Measurements from ENCODE around the gene STAP2. TPM values are rescaled to one million over a fixed set of nuclear protein-coding genes. Genes with fewer than 3 reads are reported as not detected.
"Not testable (repeated sequence)": the region's sequence is repeated elsewhere in the genome, so short reads cannot be mapped to it uniquely, and the experiment has no call there.

STAP2 gene
- total RNA-seq, 2 experiments from 2014 or later: 11.0 to 11.5 TPM

DNA sequence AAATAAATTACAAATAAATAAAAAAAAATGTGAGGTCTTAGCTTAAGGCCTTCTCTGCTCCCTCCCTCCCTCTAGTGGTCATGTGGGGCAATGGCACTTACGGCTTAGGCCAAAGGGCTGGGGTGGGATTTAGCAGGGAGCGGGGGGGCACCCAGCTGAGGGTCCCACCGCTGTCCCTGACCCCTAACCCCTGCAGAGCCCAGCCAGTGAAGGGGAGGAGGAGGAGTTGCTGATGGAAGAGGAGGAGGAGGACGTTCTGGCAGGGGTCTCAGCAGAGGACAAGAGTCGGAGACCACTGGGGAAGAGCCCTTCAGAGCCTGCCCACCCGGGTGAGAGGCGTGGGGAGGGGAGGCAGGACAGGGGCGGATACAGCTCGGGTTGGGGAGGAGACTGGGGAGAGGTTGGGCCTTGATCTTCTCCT, 14.1 kb upstream of the STAP2 start:
- intact Hi-C loops (cut with DNase I, micrococcal nuclease): loop anchor here (1.0 kb wide), 1 partner anchor 85 kb away; no protein-coding TSS in a partner anchor
- ATAC-seq: peak; percentile 72
- DNase-seq: peak; percentile 74
- Mint-ChIP-seq H3K27ac (no peak overlapping the region), H3K9me3 (ENCODE audit: low read depth) (no peaks in the 10 kb centered on the region), H3K36me3 (ENCODE audit: low read depth) (peaks cover 3% of the 10 kb centered on the region), H3K4me1 (no peaks in the 10 kb centered on the region), H3K4me3 (no peak overlapping the region), H3K27me3 (no peaks in the 10 kb centered on the region)
- CTCF ChIA-PET: interaction anchor here (0.5 to 3.1 kb wide), 21 partner anchors 10 to 174 kb away, joined by 3 to 52 read pairs (median 4); partner anchors contain the start of genes MPND and YJU2
- POLR2A ChIA-PET: interaction anchor here (1.2 to 1.9 kb wide), 3 partner anchors 9 to 86 kb away, joined by 4 to 11 read pairs (median 7); partner anchors contain the start of gene MPND

DNA sequence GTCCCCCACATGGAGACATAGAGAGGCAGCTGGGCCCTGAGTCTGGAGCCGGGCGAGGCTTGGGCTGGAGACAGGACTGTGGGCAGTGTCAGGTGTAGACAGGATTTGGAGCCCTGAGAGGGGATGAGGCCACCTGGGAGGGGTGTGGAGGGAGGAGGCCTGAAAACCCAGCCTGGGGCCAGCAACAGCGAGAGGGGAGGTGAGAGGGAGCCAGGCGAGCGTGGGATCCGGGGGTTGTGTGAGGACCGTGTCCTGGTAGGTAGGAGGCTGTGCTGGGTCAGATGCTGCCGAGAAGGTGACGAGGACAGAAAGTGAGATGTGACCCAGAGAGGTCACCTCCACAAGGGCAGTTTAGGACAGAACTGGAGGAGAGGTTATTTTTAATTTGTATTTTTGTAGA, 12.1 kb upstream of the STAP2 start:
- Mint-ChIP-seq H3K36me3 (ENCODE audit: low read depth) (peaks cover 12% of the 10 kb centered on the region), H3K27ac (no peak overlapping the region), H3K9me3 (ENCODE audit: low read depth) (no peaks in the 10 kb centered on the region), H3K4me3 (no peak overlapping the region), H3K4me1 (peaks cover 2% of the 10 kb centered on the region), H3K27me3 (no peaks in the 10 kb centered on the region)
- POLR2A ChIA-PET: no interaction called here
- intact Hi-C loops (cut with DNase I, micrococcal nuclease): no loop called here
- ATAC-seq: no peak
- DNase-seq: no peak
- CTCF ChIA-PET: interaction anchor here (3.1 kb wide), 1 partner anchor 8 kb away, joined by 37 read pairs; the partner anchor contains the start of gene MPND

DNA sequence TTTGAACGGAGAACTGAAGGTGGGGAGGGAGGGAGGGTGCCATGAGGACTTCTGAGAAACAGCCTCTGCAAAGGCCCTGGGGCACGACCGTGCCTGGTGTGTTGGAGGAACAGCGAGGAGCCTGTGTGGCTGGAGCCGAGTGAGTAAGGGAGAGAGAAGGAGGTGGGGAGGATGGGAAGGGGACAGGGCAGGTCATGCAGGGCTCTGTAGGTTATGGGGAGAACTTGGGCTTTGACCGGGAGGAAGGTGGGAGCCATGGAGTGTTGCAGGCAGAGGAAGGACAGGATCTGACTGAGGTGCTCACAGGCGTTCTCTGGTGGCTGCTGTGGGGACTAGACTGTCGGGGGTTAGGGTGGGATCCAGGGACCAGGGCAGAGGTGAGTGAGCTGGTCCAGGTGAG, 11.5 kb upstream of the STAP2 start:
- H3K4me3 Mint-ChIP-seq: no peak overlapping the region
- no peak for ATAC-seq
- no peak overlapping the region for H3K27ac Mint-ChIP-seq
- POLR2A ChIA-PET: no interaction called here
- intact Hi-C loops (cut with DNase I, micrococcal nuclease): no loop called here
- CTCF ChIA-PET: interaction anchor here (0.6 kb wide), 1 partner anchor 82 kb away, joined by 3 read pairs; no protein-coding TSS in a partner anchor
- no peaks in the 10 kb centered on the region for H3K9me3 Mint-ChIP-seq (ENCODE audit: low read depth)
- H3K27me3 Mint-ChIP-seq: no peaks in the 10 kb centered on the region
- H3K36me3 Mint-ChIP-seq (ENCODE audit: low read depth): peaks cover 14% of the 10 kb centered on the region
- H3K4me1 Mint-ChIP-seq: peaks cover 2% of the 10 kb centered on the region
- DNase-seq: no peak

DNA sequence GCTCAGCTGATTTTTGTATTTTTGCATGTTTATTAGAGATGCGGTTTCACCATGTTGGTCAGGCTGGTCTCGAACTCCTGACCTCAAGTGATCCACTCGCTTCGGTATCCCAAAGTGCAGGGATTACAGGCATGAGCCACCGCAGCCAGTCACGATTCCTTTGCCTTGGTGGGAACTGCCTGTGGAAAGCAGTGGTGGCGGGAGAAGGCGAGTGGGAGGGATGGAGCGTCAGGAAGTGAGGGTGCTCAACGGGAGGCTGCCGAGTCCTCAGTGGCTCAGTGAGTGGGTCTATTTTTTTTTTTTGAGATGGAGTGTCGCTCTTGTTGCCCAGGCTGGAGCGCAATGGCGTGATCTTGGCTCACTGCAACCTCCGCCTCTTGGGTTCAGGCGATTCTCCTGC, 10.6 kb upstream of the STAP2 start:
- intact Hi-C loops (cut with DNase I, micrococcal nuclease): loop anchor here in 1 of 2 experiments (10.0 kb wide), 1 partner anchor 1336 kb away; the partner anchor contains the start of genes HSD11B1L and MICOS13
- POLR2A ChIA-PET: not testable (repeated sequence)
- CTCF ChIA-PET: interaction anchor here (0.7 kb wide), 1 partner anchor 73 kb away, joined by 3 read pairs; no protein-coding TSS in a partner anchor

DNA sequence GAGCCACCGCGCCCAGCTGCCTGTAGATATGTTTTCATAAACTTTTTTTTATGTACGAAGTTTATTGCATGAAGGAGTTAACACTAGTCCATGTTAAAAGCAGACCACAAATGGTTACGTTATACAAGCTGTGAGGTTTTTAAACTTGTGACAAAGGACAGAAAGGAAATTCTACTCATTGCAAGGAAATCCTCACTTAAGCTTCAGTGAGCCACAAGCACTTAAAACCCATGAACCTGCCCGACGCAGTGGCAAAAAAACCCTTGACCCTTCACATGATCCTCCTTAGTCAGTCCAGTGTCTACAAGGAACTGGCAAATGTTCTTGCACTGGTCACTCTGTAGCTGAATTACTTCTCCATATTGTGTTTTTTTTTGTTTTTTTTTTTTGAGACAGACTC, 8.9 kb upstream of the STAP2 start:
- ChIA-PET POLR2A (no interaction called here), CTCF (interaction anchor here (0.8 to 1.0 kb wide), 2 partner anchors 25 to 81 kb away, joined by 3 to 5 read pairs; no protein-coding TSS in a partner anchor)
- intact Hi-C loops (cut with DNase I, micrococcal nuclease): loop anchor here in 1 of 2 experiments (10.0 kb wide), 1 partner anchor 1337 kb away; the partner anchor contains the start of genes HSD11B1L and MICOS13
- DNase-seq (no peak), ATAC-seq (no peak)
- Mint-ChIP-seq H3K27me3 (no peaks in the 10 kb centered on the region), H3K4me1 (peaks cover 4% of the 10 kb centered on the region), H3K27ac (no peak overlapping the region), H3K9me3 (ENCODE audit: low read depth) (no peaks in the 10 kb centered on the region), H3K4me3 (no peak overlapping the region), H3K36me3 (ENCODE audit: low read depth) (peaks cover 12% of the 10 kb centered on the region)

More for the DNA sequence above, 10.6 kb upstream of the STAP2 start:
- peaks cover 14% of the 10 kb centered on the region for H3K36me3 Mint-ChIP-seq (ENCODE audit: low read depth)
- H3K4me3 Mint-ChIP-seq; H3K4me1 Mint-ChIP-seq; H3K27me3 Mint-ChIP-seq; H3K9me3 Mint-ChIP-seq (ENCODE audit: low read depth); H3K27ac Mint-ChIP-seq; ATAC-seq; DNase-seq: not testable (repeated sequence)

DNA sequence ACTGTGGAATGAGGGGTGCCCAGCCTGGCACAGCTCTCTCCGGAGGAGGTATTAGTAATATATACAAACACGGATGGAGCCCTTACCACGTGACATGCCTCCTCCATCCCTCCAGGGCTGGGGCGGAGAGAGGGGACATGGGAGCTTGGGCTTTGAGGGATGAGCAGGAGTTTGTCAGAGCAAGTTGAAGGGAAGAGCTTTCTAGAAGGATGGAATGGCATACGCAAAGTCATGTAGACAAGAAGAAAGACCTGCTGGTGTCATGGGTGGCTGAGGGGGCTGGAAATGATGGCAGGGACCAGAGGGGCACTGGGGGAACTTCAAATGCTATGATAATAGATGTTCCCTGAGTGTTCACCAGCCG, 7.4 kb upstream of the STAP2 start:
- Mint-ChIP-seq H3K27ac (no peak overlapping the region), H3K4me1 (peaks cover 4% of the 10 kb centered on the region), H3K36me3 (ENCODE audit: low read depth) (peaks cover 12% of the 10 kb centered on the region), H3K4me3 (no peak overlapping the region), H3K27me3 (no peaks in the 10 kb centered on the region), H3K9me3 (ENCODE audit: low read depth) (no peaks in the 10 kb centered on the region)
- POLR2A ChIA-PET: no interaction called here
- CTCF ChIA-PET: interaction anchor here (1.1 kb wide), 1 partner anchor 79 kb away, joined by 4 read pairs; no protein-coding TSS in a partner anchor
- intact Hi-C loops (cut with DNase I, micrococcal nuclease): loop anchor here in 1 of 2 experiments (10.0 kb wide), 1 partner anchor 1339 kb away; the partner anchor contains the start of genes HSD11B1L and MICOS13
- ATAC-seq: no peak
- DNase-seq: no peak

DNA sequence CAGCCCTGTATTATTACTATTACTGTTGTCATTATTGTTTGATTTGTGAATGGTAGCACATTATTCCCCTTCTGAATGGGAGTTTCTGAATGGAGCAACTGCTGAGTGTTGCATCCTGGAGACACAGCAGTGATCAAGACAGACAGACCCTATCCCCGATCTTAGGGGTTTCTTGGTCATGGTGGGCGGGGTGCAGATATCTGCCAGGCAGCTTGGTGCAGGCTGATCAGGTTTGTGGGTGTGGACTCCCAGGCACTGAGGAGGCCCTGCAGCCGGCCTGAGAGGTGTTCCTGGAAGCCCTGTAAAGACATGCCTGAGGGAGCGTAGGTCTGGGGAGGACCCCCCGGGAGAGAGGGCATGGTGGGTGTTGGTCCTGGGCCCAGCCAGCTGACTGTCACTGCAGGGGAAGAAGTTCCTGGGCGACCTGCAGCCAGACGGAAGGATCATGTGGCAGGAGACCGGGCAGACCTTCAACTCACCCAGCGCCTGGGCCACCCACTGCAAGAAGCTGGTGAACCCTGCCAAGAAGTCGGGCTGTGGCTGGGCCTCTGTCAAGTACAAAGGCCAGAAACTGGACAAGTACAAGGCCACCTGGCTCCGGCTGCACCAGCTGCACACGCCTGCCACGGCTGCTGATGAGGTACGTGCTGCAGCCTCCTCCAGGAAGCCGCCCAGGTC, 6.9 kb upstream of the STAP2 start:
- DNase-seq (no peak), ATAC-seq (no peak)
- Mint-ChIP-seq H3K27me3 (no peaks in the 10 kb centered on the region), H3K36me3 (ENCODE audit: low read depth) (peaks cover 12% of the 10 kb centered on the region), H3K27ac (no peak overlapping the region), H3K4me1 (peaks cover 4% of the 10 kb centered on the region), H3K4me3 (peak overlapping the region; percentile 39), H3K9me3 (ENCODE audit: low read depth) (no peaks in the 10 kb centered on the region)
- CTCF ChIA-PET: interaction anchor here (0.6 to 1.1 kb wide), 2 partner anchors 78 to 360 kb away, joined by 4 to 5 read pairs; no protein-coding TSS in a partner anchor
- intact Hi-C loops (cut with DNase I, micrococcal nuclease): loop anchor here in 1 of 2 experiments (10.0 kb wide), 1 partner anchor 1339 kb away; the partner anchor contains the start of genes HSD11B1L and MICOS13
- POLR2A ChIA-PET: no interaction called here

DNA sequence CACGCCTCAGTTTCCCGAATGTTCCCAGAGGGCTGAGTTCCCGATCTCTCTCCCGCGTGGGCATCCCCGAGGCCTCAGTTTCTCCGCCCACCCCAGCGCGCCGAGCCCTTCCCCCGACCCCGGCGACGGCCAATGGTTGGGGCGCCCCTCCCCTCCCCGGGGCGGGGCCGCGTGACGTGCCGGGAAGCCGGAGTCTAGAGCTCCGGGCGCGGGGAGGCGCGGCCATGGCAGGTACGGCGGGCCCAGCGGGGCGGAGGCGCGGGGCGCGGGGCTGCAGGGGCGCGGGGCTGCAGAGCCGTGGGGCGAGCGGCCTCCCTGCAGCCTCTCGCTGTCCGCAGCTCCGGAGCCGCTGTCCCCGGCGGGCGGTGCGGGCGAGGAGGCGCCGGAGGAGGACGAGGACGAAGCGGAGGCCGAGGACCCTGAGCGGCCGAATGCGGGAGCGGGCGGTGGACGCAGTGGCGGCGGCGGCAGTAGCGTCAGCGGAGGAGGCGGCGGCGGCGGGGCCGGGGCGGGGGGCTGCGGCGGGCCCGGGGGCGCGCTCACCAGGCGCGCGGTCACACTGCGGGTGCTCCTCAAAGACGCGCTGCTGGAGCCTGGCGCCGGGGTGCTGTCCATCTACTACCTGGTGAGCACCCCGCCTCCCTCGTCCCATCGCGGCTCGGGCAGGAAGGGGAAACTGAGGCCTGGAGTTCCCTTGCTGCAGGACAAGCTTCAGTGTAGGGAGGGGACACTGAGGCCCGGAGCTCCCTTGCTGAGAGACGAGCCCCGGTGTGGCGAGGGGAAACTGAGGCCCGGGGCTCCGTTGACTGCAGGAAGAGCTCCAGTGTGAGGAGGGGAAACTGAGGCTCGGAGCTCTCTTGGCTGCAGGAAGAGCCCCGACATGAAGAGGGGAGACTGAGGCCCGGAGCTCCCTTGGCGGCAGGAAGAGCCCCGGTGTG, 5.0 kb upstream of the STAP2 start, which contains the start of gene MPND:
TSS of gene MPND (plus strand) at position 193 of the 938 bp plus-strand sequence. CDS start at position 225, 32 bp downstream.
- Mint-ChIP-seq H3K4me1 (peaks cover 9% of the 10 kb centered on the region), H3K36me3 (ENCODE audit: low read depth) (peaks cover 12% of the 10 kb centered on the region), H3K27me3 (no peaks in the 10 kb centered on the region), H3K27ac (peak within 1 kb of the TSS; percentile 93), H3K4me3 (peak within 1 kb of the TSS; percentile 89), H3K9me3 (ENCODE audit: low read depth) (no peaks in the 10 kb centered on the region)
- POLR2A ChIA-PET: interaction anchor here (0.6 to 2.9 kb wide), 13 partner anchors 9 to 785 kb away, joined by 3 to 12 read pairs (median 4); partner anchors contain the start of genes CHAF1A, TMIGD2 and YJU2
- DNase-seq (peak; percentile 96), ATAC-seq (peak; percentile 66)
- CTCF ChIA-PET: interaction anchor here (0.6 to 3.1 kb wide), 6 partner anchors 8 to 118 kb away, joined by 3 to 37 read pairs (median 6); no protein-coding TSS in a partner anchor
- intact Hi-C loops (cut with DNase I, micrococcal nuclease): loop anchor here (1.0 to 10.0 kb wide), 16 partner anchors 15 to 1341 kb away; partner anchors contain the start of genes YJU2 (in 2 of the 2), ANKRD24 (in 1 of the 2), CHAF1A (in 1 of the 2) and FSD1 (in 1 of the 2)

DNA sequence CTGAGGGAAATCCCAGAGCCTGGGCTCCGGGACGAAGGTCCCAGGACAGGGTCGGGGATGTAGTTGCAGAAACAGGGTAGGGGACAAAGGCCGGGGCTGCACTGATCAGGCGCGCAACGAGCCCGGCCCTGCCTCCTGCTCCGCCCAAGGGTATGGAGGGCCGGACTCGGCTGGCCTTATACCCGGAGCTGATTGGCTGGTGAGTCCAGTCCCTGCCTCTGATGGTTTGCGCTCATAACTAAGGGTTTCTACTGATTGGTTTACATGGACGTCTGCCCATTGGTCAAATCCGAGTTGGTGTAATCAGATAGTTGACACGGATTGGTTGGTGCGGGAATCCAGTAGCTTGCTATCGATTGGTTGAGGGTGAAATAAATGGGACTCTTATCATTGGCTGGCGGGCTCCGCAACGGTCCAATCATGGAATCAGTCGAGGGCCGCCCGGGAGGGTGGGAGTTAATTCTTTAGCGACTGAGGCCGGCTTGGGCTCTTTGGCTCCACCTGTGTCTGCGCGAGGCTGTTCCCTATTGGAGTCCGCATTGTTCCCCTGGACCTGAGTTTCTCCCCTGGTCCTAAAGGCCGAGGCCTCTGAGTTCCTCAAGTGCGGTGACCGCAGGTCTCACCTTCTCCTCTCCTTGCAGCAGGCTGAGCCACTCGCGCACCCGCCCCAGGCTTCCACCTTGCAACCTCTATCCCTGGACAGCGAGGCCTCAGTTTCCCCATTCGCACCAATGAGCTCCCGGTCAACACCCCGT, 4.2 kb upstream of the STAP2 start:
- no peaks in the 10 kb centered on the region for H3K27me3 Mint-ChIP-seq
- peak overlapping the region; percentile 89 for H3K4me3 Mint-ChIP-seq
- ChIA-PET CTCF (interaction anchor here (0.5 to 3.1 kb wide), 11 partner anchors 9 to 650 kb away, joined by 3 to 37 read pairs (median 5); partner anchors contain the start of genes CHAF1A and YJU2), POLR2A (interaction anchor here (0.6 to 2.9 kb wide), 12 partner anchors 10 to 141 kb away, joined by 3 to 12 read pairs (median 4); partner anchors contain the start of genes CHAF1A, TMIGD2 and YJU2)
- peak overlapping the region; percentile 93 for H3K27ac Mint-ChIP-seq
- H3K4me1 Mint-ChIP-seq: peaks cover 17% of the 10 kb centered on the region
- ATAC-seq (peak; percentile 91), DNase-seq (peak; percentile 97)
- peaks cover 10% of the 10 kb centered on the region for H3K36me3 Mint-ChIP-seq (ENCODE audit: low read depth)
- intact Hi-C loops (cut with DNase I, micrococcal nuclease): loop anchor here (1.0 to 10.0 kb wide), 17 partner anchors 14 to 1342 kb away; partner anchors contain the start of genes YJU2 (in 2 of the 2), ANKRD24 (in 1 of the 2), CHAF1A (in 1 of the 2) and FSD1 (in 1 of the 2)
- no peaks in the 10 kb centered on the region for H3K9me3 Mint-ChIP-seq (ENCODE audit: low read depth)

DNA sequence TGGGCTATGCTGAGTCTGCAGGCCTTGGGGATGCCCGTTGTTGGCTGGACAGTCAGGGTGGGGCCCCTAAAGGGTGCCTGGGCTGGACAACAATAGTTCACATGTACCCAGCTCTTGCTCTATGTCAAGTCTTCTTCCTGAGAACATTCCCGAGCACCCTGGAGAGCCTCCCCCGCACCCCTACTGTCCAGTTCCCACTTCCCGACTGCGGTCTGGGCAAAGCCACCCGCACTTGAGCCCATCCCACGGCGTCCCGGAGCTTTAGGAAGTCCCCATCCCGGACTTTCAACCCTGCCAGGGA, 3.6 kb upstream of the STAP2 start:
- H3K27ac Mint-ChIP-seq: peak overlapping the region; percentile 83
- intact Hi-C loops (cut with DNase I, micrococcal nuclease): loop anchor here (1.0 to 10.0 kb wide), 6 partner anchors 95 to 1343 kb away; partner anchors contain the start of genes HDGFL2 (in 1 of the 2), HMG20B (in 1 of the 2), HSD11B1L (in 1 of the 2) and KDM4B (in 1 of the 2)
- H3K4me1 Mint-ChIP-seq: peaks cover 18% of the 10 kb centered on the region
- peak overlapping the region; percentile 89 for H3K4me3 Mint-ChIP-seq
- H3K27me3 Mint-ChIP-seq: no peaks in the 10 kb centered on the region
- DNase-seq (no peak), ATAC-seq (no peak)
- peaks cover 10% of the 10 kb centered on the region for H3K36me3 Mint-ChIP-seq (ENCODE audit: low read depth)
- H3K9me3 Mint-ChIP-seq (ENCODE audit: low read depth): no peaks in the 10 kb centered on the region
- CTCF ChIA-PET: interaction anchor here (0.5 to 3.1 kb wide), 8 partner anchors 10 to 95 kb away, joined by 3 to 37 read pairs (median 6); partner anchors contain the start of genes CHAF1A and YJU2
- POLR2A ChIA-PET: interaction anchor here (0.6 to 2.9 kb wide), 9 partner anchors 10 to 142 kb away, joined by 3 to 12 read pairs (median 8); partner anchors contain the start of genes CHAF1A, TMIGD2 and YJU2

Data from activated CD4-positive, alpha-beta T cell treated with anti-CD3 and anti-CD28 coated beads for 36 hours (primary cell).